Measurements from ENCODE around the gene EXOC6B.

EXOC6B gene

GRCh38 chr2:72399879-72400278, 426.0 kb downstream of the EXOC6B start:
- H3K4me3 ChIP-seq (ENCODE audit: low read length): no peak overlapping the region
- H2AFZ ChIP-seq (ENCODE audit: low read length): no peak overlapping the region
- H4K20me1 ChIP-seq (ENCODE audit: insufficient read depth, low read length): no peaks in the 10 kb centered on the region
- no peak overlapping the region for H3K9ac ChIP-seq (ENCODE audit: low read length)
- no peak overlapping the region for H3K27ac ChIP-seq (ENCODE audit: low read length)
- no peaks in the 10 kb centered on the region for H3K27me3 ChIP-seq (replicated peaks; ENCODE audit: insufficient read depth, low read length)
- H3K4me1 ChIP-seq (ENCODE audit: low read length): no peaks in the 10 kb centered on the region
- no peaks in the 10 kb centered on the region for H3K79me2 ChIP-seq (ENCODE audit: low read length)
- H3F3A ChIP-seq (ENCODE audit: insufficient read depth, low read length): no peaks in the 10 kb centered on the region
- H3K9me2 ChIP-seq (replicated peaks; ENCODE audit: insufficient read depth, low read length): no peaks in the 10 kb centered on the region
- no peak overlapping the region for H3K4me2 ChIP-seq (ENCODE audit: low read depth, low read length)
- no peaks in the 10 kb centered on the region for H3K9me3 ChIP-seq (replicated peaks; ENCODE audit: insufficient read depth, low read length)
- no peaks in the 10 kb centered on the region for H3K36me3 ChIP-seq (replicated peaks; ENCODE audit: insufficient read depth, low read length)
- TF ChIP-seq, protein P1, sequence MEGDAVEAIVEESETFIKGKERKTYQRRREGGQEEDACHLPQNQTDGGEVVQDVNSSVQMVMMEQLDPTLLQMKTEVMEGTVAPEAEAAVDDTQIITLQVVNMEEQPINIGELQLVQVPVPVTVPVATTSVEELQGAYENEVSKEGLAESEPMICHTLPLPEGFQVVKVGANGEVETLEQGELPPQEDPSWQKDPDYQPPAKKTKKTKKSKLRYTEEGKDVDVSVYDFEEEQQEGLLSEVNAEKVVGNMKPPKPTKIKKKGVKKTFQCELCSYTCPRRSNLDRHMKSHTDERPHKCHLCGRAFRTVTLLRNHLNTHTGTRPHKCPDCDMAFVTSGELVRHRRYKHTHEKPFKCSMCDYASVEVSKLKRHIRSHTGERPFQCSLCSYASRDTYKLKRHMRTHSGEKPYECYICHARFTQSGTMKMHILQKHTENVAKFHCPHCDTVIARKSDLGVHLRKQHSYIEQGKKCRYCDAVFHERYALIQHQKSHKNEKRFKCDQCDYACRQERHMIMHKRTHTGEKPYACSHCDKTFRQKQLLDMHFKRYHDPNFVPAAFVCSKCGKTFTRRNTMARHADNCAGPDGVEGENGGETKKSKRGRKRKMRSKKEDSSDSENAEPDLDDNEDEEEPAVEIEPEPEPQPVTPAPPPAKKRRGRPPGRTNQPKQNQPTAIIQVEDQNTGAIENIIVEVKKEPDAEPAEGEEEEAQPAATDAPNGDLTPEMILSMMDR (IDR thresholded peaks at IDR 0.05; ENCODE audit: low read length): no peak
- no peak for TF ChIP-seq EZH2phosphoT487 (IDR thresholded peaks at IDR 0.05; ENCODE audit: low read length)
- TF ChIP-seq EZH2 (optimal IDR thresholded peaks at IDR 0.05; ENCODE audit: low read depth, low read length): no peak
- no peak for DNase-seq

- Histone ChIP-seq H3K9me3 (replicated peaks; ENCODE audit: insufficient read depth, low read length) (no peaks in the 10 kb centered on the region), H2AFZ (ENCODE audit: low read length) (no peak overlapping the region), H3K4me1 (ENCODE audit: low read length) (no peaks in the 10 kb centered on the region), H3K4me3 (ENCODE audit: low read length) (no peak overlapping the region), H3K9ac (ENCODE audit: low read length) (no peak overlapping the region), H4K20me1 (ENCODE audit: insufficient read depth, low read length) (no peaks in the 10 kb centered on the region), H3K36me3 (replicated peaks; ENCODE audit: insufficient read depth, low read length) (no peaks in the 10 kb centered on the region), H3K27ac (ENCODE audit: low read length) (no peak overlapping the region), H3K9me2 (replicated peaks; ENCODE audit: insufficient read depth, low read length) (no peaks in the 10 kb centered on the region), H3K27me3 (replicated peaks; ENCODE audit: insufficient read depth, low read length) (no peaks in the 10 kb centered on the region), H3K4me2 (ENCODE audit: low read depth, low read length) (no peak overlapping the region), H3K79me2 (ENCODE audit: low read length) (no peaks in the 10 kb centered on the region), H3F3A (ENCODE audit: insufficient read depth, low read length) (no peaks in the 10 kb centered on the region)
- TF ChIP-seq EZH2 (optimal IDR thresholded peaks at IDR 0.05; ENCODE audit: low read depth, low read length) (no peak), EZH2phosphoT487 (IDR thresholded peaks at IDR 0.05; ENCODE audit: low read length) (no peak)
- TF ChIP-seq, protein P1 (IDR thresholded peaks at IDR 0.05; ENCODE audit: low read length): no peak
- no peak for DNase-seq
Measured at GRCh38 chr2:72395096-72395495, 430.7 kb downstream of the EXOC6B start.

GRCh38 chr2:72394541-72395070, 431.2 kb downstream of the EXOC6B start:
- no peak for DNase-seq
- Histone ChIP-seq H3K27ac (ENCODE audit: low read length) (no peak overlapping the region), H3K27me3 (replicated peaks; ENCODE audit: insufficient read depth, low read length) (no peaks in the 10 kb centered on the region), H3K36me3 (replicated peaks; ENCODE audit: insufficient read depth, low read length) (no peaks in the 10 kb centered on the region), H3K9ac (ENCODE audit: low read length) (no peak overlapping the region), H3K4me1 (ENCODE audit: low read length) (no peaks in the 10 kb centered on the region), H3F3A (ENCODE audit: insufficient read depth, low read length) (no peaks in the 10 kb centered on the region), H3K4me2 (ENCODE audit: low read depth, low read length) (no peak overlapping the region), H3K9me3 (replicated peaks; ENCODE audit: insufficient read depth, low read length) (no peaks in the 10 kb centered on the region), H3K79me2 (ENCODE audit: low read length) (no peaks in the 10 kb centered on the region), H2AFZ (ENCODE audit: low read length) (no peak overlapping the region), H4K20me1 (ENCODE audit: insufficient read depth, low read length) (no peaks in the 10 kb centered on the region), H3K9me2 (replicated peaks; ENCODE audit: insufficient read depth, low read length) (no peaks in the 10 kb centered on the region), H3K4me3 (ENCODE audit: low read length) (no peak overlapping the region)
- TF ChIP-seq EZH2 (optimal IDR thresholded peaks at IDR 0.05; ENCODE audit: low read depth, low read length) (no peak), EZH2phosphoT487 (IDR thresholded peaks at IDR 0.05; ENCODE audit: low read length) (no peak)
- TF ChIP-seq, protein P1 (IDR thresholded peaks at IDR 0.05; ENCODE audit: low read length): no peak

Measured in MM.1S (cell line).